OCI-LY3 (cell line): ENCODE data around the gene ELOF1.
A peak's percentile ranks its signal among the peaks of the same experiment; 100 is the strongest.

Experiments used
- H2AFZ ChIP-seq: fragments of 200-600, 300-600 bp; shearing (Covaris generic); 2 replicates; pipeline ENCODE4 v1.6.0; 2014; ENCODE audit warnings: antibody characterized with exemption, low read depth, low read length
- H3K27ac ChIP-seq: fragments of 200-600, 300-600 bp; sonication (generic); 2 replicates; pipeline ENCODE4 v1.5.1; 2014; ENCODE audit warnings: mild to moderate bottlenecking, low read length, moderate library complexity, mixed read lengths
- H3K27me3 ChIP-seq: fragments of 200-600, 300-600 bp; sonication (generic); 2 replicates; pipeline ENCODE4 v1.6.1; 2014; ENCODE audit warnings: low read depth, low read length, mixed read lengths
- H3K36me3 ChIP-seq: fragments of 200-600, 300-600 bp; sonication (generic); replicated peaks from 2 replicates; pipeline ENCODE3; 2014; ENCODE audit warnings: low read depth, low read length, mixed read lengths
- H3K4me1 ChIP-seq: fragments of 300-600, 200-600 bp; sonication (generic); 2 replicates; pipeline ENCODE4 v1.6.1; 2014; ENCODE audit warnings: low read length, mixed read lengths
- H3K4me2 ChIP-seq: fragments of 200-600, 300-600 bp; sonication (generic); 2 replicates; pipeline ENCODE4 v1.6.1; 2014; ENCODE audit warnings: low read length, mixed read lengths
- H3K4me3 ChIP-seq: fragments of 300-600, 200-600 bp; sonication (generic); 2 replicates; pipeline ENCODE4 v1.5.1; 2014; ENCODE audit warnings: antibody characterized with exemption, mild to moderate bottlenecking, low read length, moderate library complexity
- H3K79me2 ChIP-seq: fragments of 300-600, 200-600 bp; shearing (Covaris generic); 2 replicates; pipeline ENCODE4 v1.6.1; 2014; ENCODE audit warnings: mild to moderate bottlenecking, low read length, mixed read lengths
- H3K9ac ChIP-seq: fragments of 300-600, 200-600 bp; shearing (Covaris generic); 2 replicates; pipeline ENCODE4 v1.6.0; 2014; ENCODE audit warnings: mild to moderate bottlenecking, low read length, moderate library complexity
- H3K9me3 ChIP-seq: fragments of 200-600, 300-600 bp; shearing (Covaris generic); 2 replicates; pipeline ENCODE4 v1.6.1; 2014; ENCODE audit warnings: low read length, mixed read lengths; ENCODE audit not compliant: insufficient read depth
- H4K20me1 ChIP-seq: fragments of 200-600, 300-600 bp; sonication (generic); 2 replicates; pipeline ENCODE4 v1.6.1; 2016; ENCODE audit warnings: low read length, mixed read lengths; ENCODE audit not compliant: insufficient read depth
- CTCF ChIP-seq: fragments of 200-600, 300-600 bp; sonication (generic); IDR thresholded peaks from 2 replicates; pipeline ENCODE4 v1.5.1; 2014; ENCODE audit warnings: antibody characterized with exemption, low read length, low read depth
- EZH2phosphoT487 ChIP-seq: fragments of 200-600 bp; shearing (Covaris generic); IDR thresholded peaks from 2 replicates; pipeline ENCODE4 v1.6.1; 2018; ENCODE audit warnings: antibody characterized with exemption, mixed run types, low read depth

ELOF1 gene

GRCh38 chr19:11587975-11588631, 29.1 kb upstream of the ELOF1 start:
- Histone ChIP-seq H3K27ac (no peak overlapping the region), H2AFZ (peak overlapping the region; percentile 53; the same call in 1 of the 2 replicates), H3K79me2 (no peaks in the 10 kb centered on the region), H3K4me3 (peak overlapping the region; percentile 55), H4K20me1 (no peaks in the 10 kb centered on the region), H3K27me3 (peaks cover 18% of the 10 kb centered on the region), H3K9me3 (no peaks in the 10 kb centered on the region), H3K4me2 (peak overlapping the region; percentile 71), H3K9ac (0 out of 2 replicates have a peak overlapping the region, but pooled peaks have one; percentile 9), H3K36me3 (no peaks in the 10 kb centered on the region), H3K4me1 (peaks cover 36% of the 10 kb centered on the region)
- TF ChIP-seq CTCF (peak; percentile 12; the same call in 1 of the 2 replicates), EZH2phosphoT487 (no peak)

- Histone ChIP-seq H4K20me1 (no peaks in the 10 kb centered on the region), H3K4me1 (peaks cover 41% of the 10 kb centered on the region), H2AFZ (peak overlapping the region; percentile 53; the same call in 1 of the 2 replicates), H3K9me3 (no peaks in the 10 kb centered on the region), H3K4me2 (peak overlapping the region; percentile 71), H3K79me2 (no peaks in the 10 kb centered on the region), H3K27me3 (peaks cover 18% of the 10 kb centered on the region), H3K9ac (peak overlapping the region; percentile 10; the same call in 1 of the 2 replicates), H3K4me3 (peak overlapping the region; percentile 55), H3K36me3 (no peaks in the 10 kb centered on the region), H3K27ac (no peak overlapping the region)
- peak; percentile 98 for TF ChIP-seq CTCF
- no peak for TF ChIP-seq EZH2phosphoT487
Observed at GRCh38 chr19:11587302-11587974, 28.4 kb upstream of the ELOF1 start.

GRCh38 chr19:11586331-11586730, 27.3 kb upstream of the ELOF1 start:
- Histone ChIP-seq H3K9ac (no peak overlapping the region), H3K4me1 (peaks cover 53% of the 10 kb centered on the region)

More at GRCh38 chr19:11586331-11586730, 27.3 kb upstream of the ELOF1 start:
- peaks cover 18% of the 10 kb centered on the region for H3K27me3 ChIP-seq
- no peak overlapping the region for H2AFZ ChIP-seq
- no peak overlapping the region for H3K4me3 ChIP-seq
- no peak for TF ChIP-seq EZH2phosphoT487
- no peak for TF ChIP-seq CTCF
- H4K20me1 ChIP-seq: no peaks in the 10 kb centered on the region
- H3K27ac ChIP-seq: no peak overlapping the region
- no peak overlapping the region for H3K4me2 ChIP-seq
- no peaks in the 10 kb centered on the region for H3K79me2 ChIP-seq
- H3K36me3 ChIP-seq: no peaks in the 10 kb centered on the region
- no peaks in the 10 kb centered on the region for H3K9me3 ChIP-seq
